BLaER1 treated with 17β-estradiol and CSF1 and Interleukin-3, amounts not matched to agents 10 nM and 100 nM (cell line): ENCODE measurements around the gene ZNF394.

Source experiments
- H3K27ac ChIP-seq, 11 experiments: shearing (Covaris generic); formaldehyde crosslinking; 2 replicates each; pipeline ENCODE4 v1.8.1; 2022
- H3K27me3 ChIP-seq, 11 experiments: shearing (Covaris generic); formaldehyde crosslinking; 2 replicates each; pipeline ENCODE4 v1.8.1; 2022
- H3K36me3 ChIP-seq, 11 experiments: shearing (Covaris generic); formaldehyde crosslinking; 2 replicates each; pipeline ENCODE4 v1.8.1; 2022
- H3K4me1 ChIP-seq, 10 experiments: shearing (Covaris generic); formaldehyde crosslinking; 2 replicates each; pipeline ENCODE4 v1.8.1; 2022
- H3K4me2 ChIP-seq, 11 experiments: shearing (Covaris generic); formaldehyde crosslinking; 2 replicates each; pipeline ENCODE4 v1.8.1; 2022
- H3K4me3 ChIP-seq, 10 experiments: shearing (Covaris generic); formaldehyde crosslinking; 2 replicates each; pipeline ENCODE4 v1.8.1; 2022
- H3K9ac ChIP-seq, 11 experiments: shearing (Covaris generic); formaldehyde crosslinking; 2 replicates each; pipeline ENCODE4 v1.8.1; 2022
- H3K9me3 ChIP-seq, 11 experiments: shearing (Covaris generic); formaldehyde crosslinking; replicated peaks in 1 of 11; 2 replicates each; pipeline ENCODE4 v1.8.1; 2022
- H4K20me1 ChIP-seq, 11 experiments: shearing (Covaris generic); formaldehyde crosslinking; 2 replicates each; pipeline ENCODE4 v1.8.1; 2022
- Cebpa-rat ChIP-seq, 11 experiments: shearing (Covaris generic); IDR thresholded peaks; 2 replicates each; pipeline ENCODE4 v1.8.1; 2022

ZNF394 gene

GRCh38 chr7:99449326-99449725, 50.8 kb downstream of the ZNF394 start:
- Histone ChIP-seq H3K27me3 (no peaks in the 10 kb centered on the region), H3K4me2 (no peak overlapping the region), H3K4me1 (no peaks in the 10 kb centered on the region), H3K27ac (no peak overlapping the region), H3K9me3 (no peaks in the 10 kb centered on the region), H4K20me1 (peaks cover 40 to 92% (median 67%) of the 10 kb centered on the region in 11 experiments; a peak in 21 of 22 replicates), H3K4me3 (no peak overlapping the region), H3K36me3 (peaks cover 98 to 100% (median 100%) of the 10 kb centered on the region in 11 experiments), H3K9ac (no peak overlapping the region)
- no peak for TF ChIP-seq Cebpa-rat (IDR thresholded peaks at IDR 0.05)

GRCh38 chr7:99448855-99449254, 51.2 kb downstream of the ZNF394 start:
- TF ChIP-seq Cebpa-rat (IDR thresholded peaks at IDR 0.05), result no peak
- H3K4me2 ChIP-seq, result no peak overlapping the region
- no peaks in the 10 kb centered on the region for H3K27me3 ChIP-seq
- H3K4me1 ChIP-seq, result no peaks in the 10 kb centered on the region
- no peak overlapping the region for H3K4me3 ChIP-seq
- no peak overlapping the region for H3K9ac ChIP-seq
- H3K27ac ChIP-seq, result no peak overlapping the region
- H3K36me3 ChIP-seq, result peaks cover 96 to 100% (median 100%) of the 10 kb centered on the region in 11 experiments
- H3K9me3 ChIP-seq, result no peaks in the 10 kb centered on the region
- peaks cover 40 to 92% (median 63%) of the 10 kb centered on the region in 11 experiments; a peak in 21 of 22 replicates for H4K20me1 ChIP-seq

GRCh38 chr7:99447943-99448342, 52.1 kb downstream of the ZNF394 start:
- peaks cover 96 to 100% (median 100%) of the 10 kb centered on the region in 11 experiments for H3K36me3 ChIP-seq
- H3K4me1 ChIP-seq, result peaks cover 0 to 6% (median under 1%) of the 10 kb centered on the region in 10 experiments; a peak in 7 of 20 replicates
- no peaks in the 10 kb centered on the region for H3K9me3 ChIP-seq
- no peak for TF ChIP-seq Cebpa-rat (IDR thresholded peaks at IDR 0.05)
- no peak overlapping the region for H3K4me2 ChIP-seq
- no peak overlapping the region for H3K4me3 ChIP-seq
- H4K20me1 ChIP-seq, result peaks cover 38 to 92% (median 60%) of the 10 kb centered on the region in 11 experiments; a peak in 20 of 22 replicates
- H3K9ac ChIP-seq, result peak overlapping the region in 1 of 11 experiments; percentile 34; a peak in 1 of 22 replicates
- H3K27me3 ChIP-seq, result no peaks in the 10 kb centered on the region
- H3K27ac ChIP-seq, result no peak overlapping the region

DNA sequence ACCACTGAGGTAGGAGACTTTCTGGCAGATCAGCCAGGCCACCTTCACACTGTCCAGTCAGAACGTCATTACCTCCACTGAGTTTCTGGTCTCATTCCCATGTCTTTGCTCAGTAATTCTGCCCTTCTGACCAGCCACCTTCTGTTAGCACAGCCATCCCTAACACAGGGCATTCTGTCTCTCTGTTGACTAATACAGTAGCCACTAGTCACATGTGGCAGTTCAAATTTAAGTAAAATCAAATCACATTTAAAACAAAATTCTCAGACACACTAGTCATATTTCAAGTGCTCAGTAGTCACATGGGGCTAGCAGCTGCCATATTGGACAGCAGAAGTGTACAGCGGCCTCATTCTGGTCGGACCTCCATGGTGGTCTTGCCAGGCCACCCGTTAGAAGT, 54.0 kb downstream of the ZNF394 start:
- peaks cover 79 to 100% (median 96%) of the 10 kb centered on the region in 11 experiments for H3K36me3 ChIP-seq
- no peak overlapping the region for H3K4me3 ChIP-seq
- no peak overlapping the region for H3K9ac ChIP-seq
- no peaks in the 10 kb centered on the region for H3K27me3 ChIP-seq
- TF ChIP-seq Cebpa-rat (IDR thresholded peaks at IDR 0.05), result no peak
- no peaks in the 10 kb centered on the region for H3K9me3 ChIP-seq
- no peak overlapping the region for H3K4me2 ChIP-seq
- peaks cover 24 to 90% (median 48%) of the 10 kb centered on the region in 11 experiments; a peak in 21 of 22 replicates for H4K20me1 ChIP-seq
- peaks cover 0 to 25% (median 7%) of the 10 kb centered on the region in 10 experiments; a peak in 11 of 20 replicates for H3K4me1 ChIP-seq
- H3K27ac ChIP-seq, result no peak overlapping the region
